GM15510 (cell line): Measurements from ENCODE around the gene C1QL3.

Source experiments
- POLR2A ChIP-seq: IDR thresholded peaks from 3 replicates; pipeline ENCODE4 v1.6.1; 2011; ENCODE audit warnings: borderline replicate concordance; ENCODE audit not compliant: insufficient read length; ENCODE audit errors: extremely low read depth

Gene C1QL3

GRCh38 chr10:16521311-16522016 lies at the start of gene C1QL3:
Gene C1QL3 (minus strand): TSS chr10:16521879. CDS start chr10:16521065, 814 bp downstream.
- TF ChIP-seq POLR2A = no peak

GRCh38 chr10:16570731-16571130 lies 49.1 kb upstream of the C1QL3 start:
- TF ChIP-seq POLR2A = no peak

- TF ChIP-seq POLR2A = no peak
Observed at GRCh38 chr10:16566202-16566805, 44.6 kb upstream of the C1QL3 start.

GRCh38 chr10:16565604-16566003 lies 43.9 kb upstream of the C1QL3 start:
- no peak for TF ChIP-seq POLR2A

- no peak for TF ChIP-seq POLR2A
Observed at GRCh38 chr10:16562891-16563290, 41.2 kb upstream of the C1QL3 start.

- no peak for TF ChIP-seq POLR2A
Observed at GRCh38 chr10:16559236-16559773, 37.6 kb upstream of the C1QL3 start.

GRCh38 chr10:16547973-16548372 lies 26.3 kb upstream of the C1QL3 start:
- TF ChIP-seq POLR2A = no peak

- TF ChIP-seq POLR2A = no peak
Observed at GRCh38 chr10:16545116-16545736, 23.5 kb upstream of the C1QL3 start.

- no peak for TF ChIP-seq POLR2A
Observed at GRCh38 chr10:16544591-16544990, 22.9 kb upstream of the C1QL3 start.

GRCh38 chr10:16544099-16544498 lies 22.4 kb upstream of the C1QL3 start:
- TF ChIP-seq POLR2A = no peak

GRCh38 chr10:16536155-16536554 lies 14.5 kb upstream of the C1QL3 start:
- no peak for TF ChIP-seq POLR2A

- TF ChIP-seq POLR2A = no peak
Observed at GRCh38 chr10:16529853-16530252, 8.2 kb upstream of the C1QL3 start.

GRCh38 chr10:16527452-16527851 lies 5.8 kb upstream of the C1QL3 start:
- TF ChIP-seq POLR2A = no peak

GRCh38 chr10:16520900-16521299 lies 779 bp downstream of the C1QL3 start:
- TF ChIP-seq POLR2A = no peak
